GM12878 (cell line): ENCODE measurements around the gene MMP12. TPM values are rescaled to one million over a fixed set of nuclear protein-coding genes. Genes with fewer than 3 reads are reported as not detected.

Experiments used
- ATAC-seq: fragments of 200-7000 bp; cut with Tn5 transposase; 3 replicates; pipeline ENCODE4 v1.9.1; 2020; ENCODE audit warnings: mild to moderate bottlenecking, moderate library complexity
- BruUV-seq: library from RNA; stranded (reverse); fragments of 400-500 nt; replicated peaks from 2 replicates; lab custom pipeline; 2021; lab: Mats Ljungman, UMichigan
- CTCF ChIA-PET: fragments of 300-600 bp; sonication (Branson Sonifier 250); formaldehyde crosslinking; extraction: SDS; loops from one replicate; lab custom pipeline; 2021; ENCODE audit warnings: inconsistent platforms; lab: Yijun Ruan, JAX
- POLR2A ChIA-PET: fragments of 350-600 bp; formaldehyde crosslinking; extraction: SDS; loops from one replicate; lab custom pipeline; 2021; ENCODE audit warnings: inconsistent platforms; lab: Charles Lee
- RAD21 ChIA-PET: fragments of 300-600 bp; sonication (Branson Sonifier 250); formaldehyde crosslinking; loops from one replicate; lab custom pipeline; 2023; ENCODE audit warnings: antibody characterized with exemption; ENCODE audit not compliant: unreplicated experiment; lab: Charles Lee
- SMC1A ChIA-PET: fragments of 300-600 bp; sonication (Branson Sonifier 250); formaldehyde crosslinking; loops from one replicate; lab custom pipeline; 2023; ENCODE audit not compliant: unreplicated experiment, uncharacterized antibody; lab: Charles Lee
- DNase-seq: peaks from one replicate; pipeline ENCODE4 v3.0.0-alpha.2; 2011; ENCODE audit warnings: low read depth, low spot score
- FAIRE-seq: peaks from 3 replicates; lab custom pipeline; 2011; peaks lifted over from hg19 to GRCh38; lab: Jason Lieb, UNC
- H2AFZ ChIP-seq: 2 replicates; pipeline ENCODE4 v1.6.0; 2011; ENCODE audit warnings: low read depth, low read length, control low read depth; ENCODE audit not compliant: control insufficient read depth
- H3K27ac ChIP-seq: 2 replicates; pipeline ENCODE4 v1.5.1; 2011; ENCODE audit warnings: control low read depth; ENCODE audit not compliant: control insufficient read depth, insufficient read depth
- H3K27me3 ChIP-seq, 2 experiments: replicated peaks in 1 of 2; 2 replicates each; pipeline versions ENCODE4 v1.6.0 to v1.6.1; 2011; ENCODE audit warnings: low read length in 1 of 2; ENCODE audit not compliant: control insufficient read depth in 2 of 2, insufficient read depth in 2 of 2
- H3K36me3 ChIP-seq, 2 experiments: 2 replicates each; pipeline ENCODE4 v1.5.1; 2011; ENCODE audit warnings: low read length in 1 of 2; ENCODE audit not compliant: control insufficient read depth in 2 of 2, insufficient read depth in 2 of 2
- H3K4me1 ChIP-seq: 2 replicates; pipeline ENCODE4 v1.6.1; 2011; ENCODE audit warnings: mild to moderate bottlenecking, low read length, moderate library complexity, mixed read lengths; ENCODE audit not compliant: control insufficient read depth, insufficient read depth
- H3K4me2 ChIP-seq: 2 replicates; pipeline ENCODE4 v1.6.0; 2011; ENCODE audit warnings: control low read depth; ENCODE audit not compliant: control insufficient read depth, insufficient read depth
- H3K4me3 ChIP-seq: fragments of 200-600 bp; sonication (generic); 2 replicates; pipeline ENCODE4 v1.5.1; 2016
- H3K79me2 ChIP-seq: 2 replicates; pipeline ENCODE4 v1.6.0; 2011; ENCODE audit warnings: low read length; ENCODE audit not compliant: control insufficient read depth, insufficient read depth
- H3K9ac ChIP-seq: 2 replicates; pipeline ENCODE4 v1.8.0; 2011; ENCODE audit warnings: low read length, control low read depth, mixed read lengths; ENCODE audit not compliant: control insufficient read depth, insufficient read depth
- H3K9me3 ChIP-seq: replicated peaks from 3 replicates; pipeline ENCODE4 v1.5.1; 2011; ENCODE audit warnings: mild to moderate bottlenecking, low read length; ENCODE audit not compliant: control insufficient read depth, insufficient read depth
- H4K20me1 ChIP-seq: 2 replicates; pipeline ENCODE4 v1.6.0; 2011; ENCODE audit not compliant: control insufficient read depth, insufficient read depth
- BCL11A ChIP-seq: IDR thresholded peaks from 2 replicates; pipeline ENCODE4 v1.6.1; 2011; ENCODE audit warnings: low read depth, low read length
- CBX5 ChIP-seq: sonication (generic); IDR thresholded peaks from 2 replicates; pipeline ENCODE4 v1.6.1; 2016; ENCODE audit warnings: low read depth, moderate library complexity, mild to moderate bottlenecking, inconsistent platforms
- ETV6 ChIP-seq, 2 experiments: fragments of 450-650 bp in 1 of 2; IDR thresholded peaks in 1 of 2; conservative IDR thresholded peaks in 1 of 2; 2 replicates each; pipeline ENCODE4 v1.6.1; 2014; ENCODE audit warnings: antibody characterized with exemption in 1 of 2, borderline replicate concordance in 1 of 2, low read depth in 1 of 2, mild to moderate bottlenecking in 1 of 2, moderate library complexity in 1 of 2
- JUNB ChIP-seq: IDR thresholded peaks from 2 replicates; pipeline ENCODE4 v1.6.1; 2016; ENCODE audit warnings: antibody characterized with exemption, mild to moderate bottlenecking
- PML ChIP-seq: IDR thresholded peaks from 2 replicates; pipeline ENCODE4 v1.6.1; 2012; ENCODE audit warnings: low read length, inconsistent platforms
- RBBP5 ChIP-seq: fragments of 200-600 bp; sonication (generic); conservative IDR thresholded peaks from 2 replicates; pipeline ENCODE4 v1.6.1; 2016
- WRNIP1 ChIP-seq: IDR thresholded peaks from 2 replicates; pipeline ENCODE4 v1.6.1; 2011; ENCODE audit warnings: low read depth, low read length, improper control_type of control experiment, borderline replicate concordance
- ZNF274 ChIP-seq: IDR thresholded peaks from one replicate; pipeline ENCODE4 v1.8.0; 2011; ENCODE audit not compliant: insufficient read length, insufficient read depth
- ZNF622 ChIP-seq: fragments of 450-650 bp; IDR thresholded peaks from 2 replicates; pipeline ENCODE4 v1.6.1; 2017; ENCODE audit warnings: mild to moderate bottlenecking, inconsistent platforms
- WGBS: methylation state at CpG from one replicate; pipeline ENCODE4 v1.1.6; 2016; ENCODE audit warnings: low lambda C conversion rate; ENCODE audit not compliant: insufficient replicate concordance, insufficient coverage; ENCODE audit errors: missing lambda C conversion rate; 5-methylcytosine and 5-hydroxymethylcytosine counted together
- in situ Hi-C: fragments of 300-500 bp; cut with MboI; formaldehyde crosslinking; loops from 9 replicates; pipeline ENCODE4 v1.14.3; 2018; ENCODE audit warnings: mixed read lengths
- intact Hi-C: fragments of 100-400 bp; cut with micrococcal nuclease; formaldehyde crosslinking; loops from one replicate; pipeline ENCODE4 v1.14.2; 2022; ENCODE audit not compliant: unreplicated experiment
- polyA plus RNA-seq, 11 experiments: library from polyadenylated mRNA; depleted of rRNA in 4 of 11; unstranded in 6 of 11; stranded (reverse) in 5 of 11; fragments of >200 nt; fragmentation: Nextera tagmentation in 4 of 11; fragmentation: Illumina TruSeq in 1 of 11; extraction: Ambion mirVana in 4 of 11; extraction: Trizol in 1 of 11; gene quantifications; 1 replicate in 1 of 11; 2 replicates in 10 of 11; pipeline versions ENCODE4 v1.2.1 to v1.2.3, GENCODE V29; 2011 to 2016; ENCODE audit warnings: inconsistent platforms in 2 of 11, missing spikeins in 2 of 11, low read depth in 1 of 11
- total RNA-seq, 4 experiments: library from RNA; depleted of rRNA in 3 of 4; stranded (reverse); fragments of >200 nt in 3 of 4; fragmentation: Illumina TruSeq in 1 of 4; extraction: Trizol in 1 of 4; gene quantifications; 2 replicates each; pipeline versions ENCODE4 v1.2.1 to v1.2.3, GENCODE V29; 2013 to 2021
- TF ChIP-seq, protein P1 (sequence below): IDR thresholded peaks from 2 replicates; pipeline ENCODE4 v1.6.1; 2011; ENCODE audit warnings: low read depth, mild to moderate bottlenecking, low read length, moderate library complexity, borderline replicate concordance; ENCODE audit errors: extremely low read depth
- TF ChIP-seq, protein P2 (sequence below): fragments of 450-650 bp; IDR thresholded peaks from 2 replicates; pipeline ENCODE4 v1.6.1; 2017; ENCODE audit warnings: mild to moderate bottlenecking, moderate library complexity
- TF ChIP-seq, protein P3 (sequence below): fragments of 450-650 bp; IDR thresholded peaks from 2 replicates; pipeline ENCODE4 v1.6.1; 2018; ENCODE audit warnings: borderline replicate concordance, mild to moderate bottlenecking; ENCODE audit not compliant: partially characterized antibody
- TF ChIP-seq, protein P4 (sequence below): fragments of 450-650 bp; IDR thresholded peaks from 2 replicates; pipeline ENCODE4 v1.6.1; 2017; ENCODE audit warnings: mild to moderate bottlenecking

The MMP12 gene
- total and polyA plus RNA-seq, 10 of the 15 experiments (the other 5 are each of a cell fraction or from before 2014, with no cell fraction given) = 0.14 TPM; not detected in 9

DNA sequence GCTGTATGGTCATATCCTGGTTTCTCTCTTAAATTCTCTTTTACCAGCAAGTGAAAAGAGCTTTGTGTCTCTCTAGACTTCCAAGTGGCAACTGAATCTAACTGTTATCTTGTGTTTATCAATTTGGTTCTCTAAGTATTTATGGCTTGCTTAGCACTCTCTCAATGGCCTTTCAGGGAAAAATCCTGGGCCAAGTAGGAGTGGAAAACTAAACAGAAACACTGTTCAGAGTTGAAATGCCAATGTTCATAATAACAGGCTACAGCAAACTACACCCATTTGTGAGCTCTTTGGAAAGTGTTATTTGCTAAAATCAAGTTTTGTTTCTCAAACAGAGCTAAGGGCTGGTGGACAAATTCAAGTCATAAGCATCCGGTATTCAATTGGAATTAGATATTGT, 10.1 kb downstream of the MMP12 start:
- WGBS = 44% methylated on average over 1 of the region's 1 CpG
- no peaks in the 10 kb centered on the region for H3K79me2 ChIP-seq
- no peak overlapping the region for H2AFZ ChIP-seq
- BruUV-seq = no TSS peak
- H3K9me3 ChIP-seq = no peaks in the 10 kb centered on the region
- H3K27ac ChIP-seq = no peak overlapping the region
- SMC1A ChIA-PET = interaction anchor here (1.0 to 1.2 kb wide), 3 partner anchors 8 to 25 kb away, joined by 3 read pairs; no protein-coding TSS in a partner anchor
- CTCF ChIA-PET = interaction anchor here (0.9 kb wide), 1 partner anchor 76 kb away, joined by 4 read pairs; no protein-coding TSS in a partner anchor
- H4K20me1 ChIP-seq = no peaks in the 10 kb centered on the region
- intact Hi-C loops (no loop called here), in situ Hi-C loops (no loop called here)
- H3K9ac ChIP-seq = no peak overlapping the region
- FAIRE-seq = no peak
- no peak for ATAC-seq
- POLR2A ChIA-PET = interaction anchor here (1.2 kb wide), 1 partner anchor 8 kb away, joined by 3 read pairs; no protein-coding TSS in a partner anchor
- DNase-seq = no peak
- H3K4me2 ChIP-seq = no peak overlapping the region
- H3K4me1 ChIP-seq = no peaks in the 10 kb centered on the region
- H3K4me3 ChIP-seq = no peak overlapping the region
- RAD21 ChIA-PET = interaction anchor here (0.6 kb wide), 2 partner anchors 80 to 250 kb away, joined by 4 to 5 read pairs; no protein-coding TSS in a partner anchor
- TF ChIP-seq, protein P1, sequence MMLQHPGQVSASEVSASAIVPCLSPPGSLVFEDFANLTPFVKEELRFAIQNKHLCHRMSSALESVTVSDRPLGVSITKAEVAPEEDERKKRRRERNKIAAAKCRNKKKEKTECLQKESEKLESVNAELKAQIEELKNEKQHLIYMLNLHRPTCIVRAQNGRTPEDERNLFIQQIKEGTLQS = no peak
- TF ChIP-seq WRNIP1 = no peak
- TF ChIP-seq ZNF622 = no peak
- TF ChIP-seq ZNF274 = no peak
- no peak for TF ChIP-seq ETV6 (conservative IDR thresholded peaks at IDR 0.05 in 1 of 2, IDR thresholded peaks at IDR 0.05 in 1 of 2; ENCODE audit: borderline replicate concordance in 1 of 2, low read depth in 1 of 2)
- TF ChIP-seq CBX5 = no peak
- no peak for TF ChIP-seq RBBP5
- no peak for TF ChIP-seq BCL11A
- TF ChIP-seq, protein P2, sequence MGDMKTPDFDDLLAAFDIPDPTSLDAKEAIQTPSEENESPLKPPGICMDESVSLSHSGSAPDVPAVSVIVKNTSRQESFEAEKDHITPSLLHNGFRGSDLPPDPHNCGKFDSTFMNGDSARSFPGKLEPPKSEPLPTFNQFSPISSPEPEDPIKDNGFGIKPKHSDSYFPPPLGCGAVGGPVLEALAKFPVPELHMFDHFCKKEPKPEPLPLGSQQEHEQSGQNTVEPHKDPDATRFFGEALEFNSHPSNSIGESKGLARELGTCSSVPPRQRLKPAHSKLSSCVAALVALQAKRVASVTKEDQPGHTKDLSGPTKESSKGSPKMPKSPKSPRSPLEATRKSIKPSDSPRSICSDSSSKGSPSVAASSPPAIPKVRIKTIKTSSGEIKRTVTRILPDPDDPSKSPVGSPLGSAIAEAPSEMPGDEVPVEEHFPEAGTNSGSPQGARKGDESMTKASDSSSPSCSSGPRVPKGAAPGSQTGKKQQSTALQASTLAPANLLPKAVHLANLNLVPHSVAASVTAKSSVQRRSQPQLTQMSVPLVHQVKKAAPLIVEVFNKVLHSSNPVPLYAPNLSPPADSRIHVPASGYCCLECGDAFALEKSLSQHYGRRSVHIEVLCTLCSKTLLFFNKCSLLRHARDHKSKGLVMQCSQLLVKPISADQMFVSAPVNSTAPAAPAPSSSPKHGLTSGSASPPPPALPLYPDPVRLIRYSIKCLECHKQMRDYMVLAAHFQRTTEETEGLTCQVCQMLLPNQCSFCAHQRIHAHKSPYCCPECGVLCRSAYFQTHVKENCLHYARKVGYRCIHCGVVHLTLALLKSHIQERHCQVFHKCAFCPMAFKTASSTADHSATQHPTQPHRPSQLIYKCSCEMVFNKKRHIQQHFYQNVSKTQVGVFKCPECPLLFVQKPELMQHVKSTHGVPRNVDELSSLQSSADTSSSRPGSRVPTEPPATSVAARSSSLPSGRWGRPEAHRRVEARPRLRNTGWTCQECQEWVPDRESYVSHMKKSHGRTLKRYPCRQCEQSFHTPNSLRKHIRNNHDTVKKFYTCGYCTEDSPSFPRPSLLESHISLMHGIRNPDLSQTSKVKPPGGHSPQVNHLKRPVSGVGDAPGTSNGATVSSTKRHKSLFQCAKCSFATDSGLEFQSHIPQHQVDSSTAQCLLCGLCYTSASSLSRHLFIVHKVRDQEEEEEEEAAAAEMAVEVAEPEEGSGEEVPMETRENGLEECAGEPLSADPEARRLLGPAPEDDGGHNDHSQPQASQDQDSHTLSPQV = no peak
- TF ChIP-seq, protein P3, sequence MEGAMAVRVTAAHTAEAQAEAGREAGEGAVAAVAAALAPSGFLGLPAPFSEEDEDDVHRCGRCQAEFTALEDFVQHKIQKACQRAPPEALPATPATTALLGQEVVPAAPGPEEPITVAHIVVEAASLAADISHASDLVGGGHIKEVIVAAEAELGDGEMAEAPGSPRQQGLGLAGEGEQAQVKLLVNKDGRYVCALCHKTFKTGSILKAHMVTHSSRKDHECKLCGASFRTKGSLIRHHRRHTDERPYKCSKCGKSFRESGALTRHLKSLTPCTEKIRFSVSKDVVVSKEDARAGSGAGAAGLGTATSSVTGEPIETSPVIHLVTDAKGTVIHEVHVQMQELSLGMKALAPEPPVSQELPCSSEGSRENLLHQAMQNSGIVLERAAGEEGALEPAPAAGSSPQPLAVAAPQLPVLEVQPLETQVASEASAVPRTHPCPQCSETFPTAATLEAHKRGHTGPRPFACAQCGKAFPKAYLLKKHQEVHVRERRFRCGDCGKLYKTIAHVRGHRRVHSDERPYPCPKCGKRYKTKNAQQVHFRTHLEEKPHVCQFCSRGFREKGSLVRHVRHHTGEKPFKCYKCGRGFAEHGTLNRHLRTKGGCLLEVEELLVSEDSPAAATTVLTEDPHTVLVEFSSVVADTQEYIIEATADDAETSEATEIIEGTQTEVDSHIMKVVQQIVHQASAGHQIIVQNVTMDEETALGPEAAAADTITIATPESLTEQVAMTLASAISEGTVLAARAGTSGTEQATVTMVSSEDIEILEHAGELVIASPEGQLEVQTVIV = no peak
- no peak for TF ChIP-seq PML
- TF ChIP-seq, protein P4, sequence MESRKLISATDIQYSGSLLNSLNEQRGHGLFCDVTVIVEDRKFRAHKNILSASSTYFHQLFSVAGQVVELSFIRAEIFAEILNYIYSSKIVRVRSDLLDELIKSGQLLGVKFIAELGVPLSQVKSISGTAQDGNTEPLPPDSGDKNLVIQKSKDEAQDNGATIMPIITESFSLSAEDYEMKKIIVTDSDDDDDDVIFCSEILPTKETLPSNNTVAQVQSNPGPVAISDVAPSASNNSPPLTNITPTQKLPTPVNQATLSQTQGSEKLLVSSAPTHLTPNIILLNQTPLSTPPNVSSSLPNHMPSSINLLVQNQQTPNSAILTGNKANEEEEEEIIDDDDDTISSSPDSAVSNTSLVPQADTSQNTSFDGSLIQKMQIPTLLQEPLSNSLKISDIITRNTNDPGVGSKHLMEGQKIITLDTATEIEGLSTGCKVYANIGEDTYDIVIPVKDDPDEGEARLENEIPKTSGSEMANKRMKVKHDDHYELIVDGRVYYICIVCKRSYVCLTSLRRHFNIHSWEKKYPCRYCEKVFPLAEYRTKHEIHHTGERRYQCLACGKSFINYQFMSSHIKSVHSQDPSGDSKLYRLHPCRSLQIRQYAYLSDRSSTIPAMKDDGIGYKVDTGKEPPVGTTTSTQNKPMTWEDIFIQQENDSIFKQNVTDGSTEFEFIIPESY = no peak
- TF ChIP-seq JUNB = no peak
- no peaks in the 10 kb centered on the region for H3K36me3 ChIP-seq
- no peaks in the 10 kb centered on the region; a peak in 1 of 4 replicates for H3K27me3 ChIP-seq
